ENCODE data around the gene EYA3.

EYA3 gene

DNA sequence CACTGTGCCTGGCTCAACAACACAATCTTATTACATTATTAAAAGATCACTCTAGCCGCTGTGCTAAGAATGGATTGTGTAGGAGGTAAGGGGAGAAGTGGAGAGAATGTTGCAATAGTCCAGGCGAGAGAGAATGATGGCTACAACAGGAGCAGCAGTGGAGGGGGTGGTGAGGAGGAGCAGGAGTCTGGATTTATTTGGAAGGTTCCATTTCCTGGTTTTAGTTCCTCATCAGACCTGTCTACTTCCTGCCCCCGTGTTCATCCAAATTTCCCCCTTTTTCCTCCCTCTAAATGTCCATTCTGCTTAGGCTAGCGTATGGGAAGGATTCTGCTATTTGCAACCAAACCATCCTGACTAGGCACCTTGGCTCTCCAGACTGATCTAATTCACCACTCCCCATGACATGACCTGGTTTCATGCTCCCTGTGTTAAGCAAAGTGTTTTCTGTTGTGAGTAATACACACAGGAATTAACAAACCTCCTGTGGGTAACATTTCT lies 35.1 kb upstream of the EYA3 start:
- TF ChIP-seq, protein P1, sequence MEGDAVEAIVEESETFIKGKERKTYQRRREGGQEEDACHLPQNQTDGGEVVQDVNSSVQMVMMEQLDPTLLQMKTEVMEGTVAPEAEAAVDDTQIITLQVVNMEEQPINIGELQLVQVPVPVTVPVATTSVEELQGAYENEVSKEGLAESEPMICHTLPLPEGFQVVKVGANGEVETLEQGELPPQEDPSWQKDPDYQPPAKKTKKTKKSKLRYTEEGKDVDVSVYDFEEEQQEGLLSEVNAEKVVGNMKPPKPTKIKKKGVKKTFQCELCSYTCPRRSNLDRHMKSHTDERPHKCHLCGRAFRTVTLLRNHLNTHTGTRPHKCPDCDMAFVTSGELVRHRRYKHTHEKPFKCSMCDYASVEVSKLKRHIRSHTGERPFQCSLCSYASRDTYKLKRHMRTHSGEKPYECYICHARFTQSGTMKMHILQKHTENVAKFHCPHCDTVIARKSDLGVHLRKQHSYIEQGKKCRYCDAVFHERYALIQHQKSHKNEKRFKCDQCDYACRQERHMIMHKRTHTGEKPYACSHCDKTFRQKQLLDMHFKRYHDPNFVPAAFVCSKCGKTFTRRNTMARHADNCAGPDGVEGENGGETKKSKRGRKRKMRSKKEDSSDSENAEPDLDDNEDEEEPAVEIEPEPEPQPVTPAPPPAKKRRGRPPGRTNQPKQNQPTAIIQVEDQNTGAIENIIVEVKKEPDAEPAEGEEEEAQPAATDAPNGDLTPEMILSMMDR (IDR thresholded peaks at IDR 0.05; ENCODE audit: low read length, missing control alignments) = no peak
- H3K4me3 ChIP-seq (replicated peaks; ENCODE audit: low read depth, low read length) = no peak overlapping the region
- DNase-seq (ENCODE audit: low read depth) = peak; percentile 90

GRCh38 chr1:28122183-28122582 lies 33.8 kb upstream of the EYA3 start:
- no peak overlapping the region for H3K4me3 ChIP-seq (replicated peaks; ENCODE audit: low read depth, low read length)
- DNase-seq (ENCODE audit: low read depth) = peak; percentile 48
- TF ChIP-seq, protein P1 (IDR thresholded peaks at IDR 0.05; ENCODE audit: low read length, missing control alignments) = no peak

DNA sequence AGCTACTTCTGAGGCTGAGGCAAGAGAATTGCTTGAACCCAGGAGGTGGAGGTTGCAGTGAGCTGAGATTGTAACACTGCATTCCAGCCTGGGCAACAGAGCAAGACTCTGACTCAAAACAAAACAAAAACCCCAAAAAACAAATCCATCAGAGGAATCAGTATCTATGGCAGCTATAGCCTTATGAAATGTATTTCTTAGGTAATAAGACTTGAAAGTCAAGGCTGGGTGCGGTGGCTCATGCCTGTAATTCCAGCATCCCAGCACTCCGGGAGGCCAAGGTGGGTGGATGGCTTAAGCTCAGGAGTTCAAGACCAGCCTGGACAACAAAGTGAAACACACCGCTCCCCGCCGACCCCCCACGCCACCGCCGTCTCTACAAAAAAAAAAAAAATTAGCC lies 31.1 kb upstream of the EYA3 start:
- DNase-seq (ENCODE audit: low read depth) = no peak
- TF ChIP-seq, protein P1 (IDR thresholded peaks at IDR 0.05; ENCODE audit: low read length, missing control alignments) = no peak
- H3K4me3 ChIP-seq (replicated peaks; ENCODE audit: low read depth, low read length) = no peak overlapping the region

DNA sequence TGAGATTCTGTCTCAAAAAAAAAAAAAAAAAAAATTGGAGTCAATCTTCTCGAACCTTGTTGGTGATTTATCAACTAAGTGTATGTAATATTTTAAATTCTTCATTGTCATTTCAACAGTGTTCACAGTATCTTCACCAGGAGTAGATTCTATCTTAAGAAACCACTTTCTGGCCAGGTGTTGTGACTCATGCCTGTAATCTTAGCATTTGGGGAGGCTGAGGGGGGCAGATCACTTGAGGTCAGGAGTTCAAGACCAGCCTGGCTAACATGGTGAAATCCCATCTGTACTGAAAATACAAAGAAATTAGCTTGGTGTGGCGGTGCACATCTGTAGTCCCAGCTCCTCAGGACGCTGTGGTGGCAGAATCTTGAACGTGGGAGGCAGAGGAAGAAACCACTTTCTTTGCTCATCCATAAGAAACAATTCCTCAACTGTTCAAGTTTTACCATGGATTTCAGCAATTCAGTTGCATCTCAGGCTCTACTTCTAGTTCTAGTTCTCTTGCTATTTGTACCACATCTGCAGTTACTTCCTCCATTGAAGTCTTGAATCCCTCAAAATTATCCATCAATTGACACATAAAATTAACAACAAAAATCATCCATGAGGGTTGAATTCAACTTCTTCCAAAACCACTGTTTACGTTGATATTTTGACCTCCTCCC lies 30.4 kb upstream of the EYA3 start:
- no peak for DNase-seq (ENCODE audit: low read depth)
- TF ChIP-seq, protein P1 (IDR thresholded peaks at IDR 0.05; ENCODE audit: low read length, missing control alignments) = no peak

GRCh38 chr1:28115267-28115666 lies 26.9 kb upstream of the EYA3 start:
- H3K4me3 ChIP-seq (replicated peaks; ENCODE audit: low read depth, low read length) = no peak overlapping the region
- TF ChIP-seq, protein P1 (IDR thresholded peaks at IDR 0.05; ENCODE audit: low read length, missing control alignments) = no peak
- DNase-seq (ENCODE audit: low read depth) = peak; percentile 48

More for the DNA sequence above, 30.4 kb upstream of the EYA3 start:
- no peak overlapping the region for H3K4me3 ChIP-seq (replicated peaks; ENCODE audit: low read depth, low read length)

GRCh38 chr1:28114844-28115243 lies 26.4 kb upstream of the EYA3 start:
- TF ChIP-seq, protein P1 (IDR thresholded peaks at IDR 0.05; ENCODE audit: low read length, missing control alignments) = no peak
- no peak overlapping the region for H3K4me3 ChIP-seq (replicated peaks; ENCODE audit: low read depth, low read length)
- DNase-seq (ENCODE audit: low read depth) = no peak

- no peak for DNase-seq (ENCODE audit: low read depth)
- TF ChIP-seq, protein P1 (IDR thresholded peaks at IDR 0.05; ENCODE audit: low read length, missing control alignments) = no peak
- H3K4me3 ChIP-seq (replicated peaks; ENCODE audit: low read depth, low read length) = no peak overlapping the region
These were observed 24.8 kb upstream of the EYA3 start for GRCh38 chr1:28113242-28113572.

Data from fibroblast of pulmonary artery (primary cell).